Measurements from ENCODE around the gene LAMP1. TPM values are rescaled to one million over a fixed set of nuclear protein-coding genes. Genes with fewer than 3 reads are reported as not detected.

The LAMP1 gene
- total and polyA plus RNA-seq, 9 donors, result 51.7 to 212 (median 144) TPM

- Histone ChIP-seq H3K27me3 (no peaks in the 10 kb centered on the region), H3K27ac (no peak overlapping the region), H3K36me3 (no peaks in the 10 kb centered on the region), H3K4me3 (no peak overlapping the region), H3K9me3 (no peaks in the 10 kb centered on the region), H3K4me1 (ENCODE audit: insufficient read depth) (no peaks in the 10 kb centered on the region)
- intact Hi-C loops (cut with DNase I), result no loop called here
- WGBS, 3 donors, result 85 to 89% (median 88%) methylated on average over 6 of the region's 6 CpGs
- DNase-seq, result no peak
- TF ChIP-seq EP300 (IDR thresholded peaks at IDR 0.05), result no peak
- TF ChIP-seq CTCF (IDR thresholded peaks at IDR 0.05), result no peak
- TF ChIP-seq POLR2A (IDR thresholded peaks at IDR 0.05), result no peak
Measured at GRCh38 chr13:113280126-113280525, 16.9 kb upstream of the LAMP1 start.

- Histone ChIP-seq H3K4me3 (no peak overlapping the region), H3K27me3 (no peaks in the 10 kb centered on the region), H3K9me3 (no peaks in the 10 kb centered on the region), H3K4me1 (ENCODE audit: insufficient read depth) (no peaks in the 10 kb centered on the region), H3K36me3 (no peaks in the 10 kb centered on the region), H3K27ac (no peak overlapping the region)
- 74 to 84% (median 79%) methylated on average over 8 of the region's 8 CpGs for WGBS, 3 donors
- DNase-seq, result no peak
- intact Hi-C loops (cut with DNase I), result no loop called here
- TF ChIP-seq CTCF (IDR thresholded peaks at IDR 0.05) (no peak), POLR2A (IDR thresholded peaks at IDR 0.05) (no peak), EP300 (IDR thresholded peaks at IDR 0.05) (no peak)
Measured at GRCh38 chr13:113283904-113284303, 13.1 kb upstream of the LAMP1 start.

GRCh38 chr13:113288880-113289279 is 8.2 kb upstream of the LAMP1 start:
- WGBS, 3 donors, result 45 to 55% (median 55%) methylated on average over 5 of the region's 5 CpGs
- H3K4me1 ChIP-seq (ENCODE audit: insufficient read depth), result no peaks in the 10 kb centered on the region
- no peak for DNase-seq
- no peaks in the 10 kb centered on the region for H3K9me3 ChIP-seq
- H3K4me3 ChIP-seq, result no peak overlapping the region
- TF ChIP-seq POLR2A (IDR thresholded peaks at IDR 0.05) (no peak), EP300 (IDR thresholded peaks at IDR 0.05) (no peak), CTCF (IDR thresholded peaks at IDR 0.05) (no peak)
- no peaks in the 10 kb centered on the region for H3K27me3 ChIP-seq
- intact Hi-C loops (cut with DNase I), result no loop called here
- no peaks in the 10 kb centered on the region for H3K36me3 ChIP-seq
- no peak overlapping the region for H3K27ac ChIP-seq

GRCh38 chr13:113291129-113291528 is 5.9 kb upstream of the LAMP1 start:
- Histone ChIP-seq H3K9me3 (no peaks in the 10 kb centered on the region), H3K27ac (no peak overlapping the region), H3K4me1 (ENCODE audit: insufficient read depth) (no peaks in the 10 kb centered on the region), H3K4me3 (no peak overlapping the region), H3K36me3 (no peaks in the 10 kb centered on the region), H3K27me3 (no peaks in the 10 kb centered on the region)
- no peak for TF ChIP-seq POLR2A (IDR thresholded peaks at IDR 0.05)
- no peak for TF ChIP-seq EP300 (IDR thresholded peaks at IDR 0.05)
- no peak for TF ChIP-seq CTCF (IDR thresholded peaks at IDR 0.05)
- no peak for DNase-seq
- 49 to 60% (median 55%) methylated on average over 2 of the region's 2 CpGs for WGBS, 3 donors
- intact Hi-C loops (cut with DNase I), result no loop called here

Data from ovary (tissue), 9 donors.